Fibroblast of the aortic adventitia (primary cell): Measurements from ENCODE around the gene TUBGCP2. TPM values are rescaled to one million over a fixed set of nuclear protein-coding genes. Genes with fewer than 3 reads are reported as not detected.

ENCODE experiments used
- DNase-seq: peaks from one replicate; pipeline ENCODE4 v3.0.0-alpha.2; 2010; ENCODE audit warnings: low read depth
- H3K4me3 ChIP-seq: 2 replicates; pipeline ENCODE4 v1.5.1; 2011; ENCODE audit warnings: low read depth, mild to moderate bottlenecking, control low read depth, low read length, moderate library complexity
- total RNA-seq: library from RNA; depleted of rRNA; stranded (reverse); fragments of >200 nt; gene quantifications from 2 replicates; pipeline ENCODE4 v1.2.3, GENCODE V29; 2012; ENCODE audit warnings: low replicate concordance
- TF ChIP-seq, protein P1 (sequence below): IDR thresholded peaks from 2 replicates; pipeline ENCODE4 v1.5.1; 2011; ENCODE audit warnings: mild to moderate bottlenecking, low read length, control low read depth, inconsistent platforms; ENCODE audit not compliant: insufficient read depth

Gene TUBGCP2
- total RNA-seq, 1 donor = 72.8 TPM

- TF ChIP-seq, protein P1, sequence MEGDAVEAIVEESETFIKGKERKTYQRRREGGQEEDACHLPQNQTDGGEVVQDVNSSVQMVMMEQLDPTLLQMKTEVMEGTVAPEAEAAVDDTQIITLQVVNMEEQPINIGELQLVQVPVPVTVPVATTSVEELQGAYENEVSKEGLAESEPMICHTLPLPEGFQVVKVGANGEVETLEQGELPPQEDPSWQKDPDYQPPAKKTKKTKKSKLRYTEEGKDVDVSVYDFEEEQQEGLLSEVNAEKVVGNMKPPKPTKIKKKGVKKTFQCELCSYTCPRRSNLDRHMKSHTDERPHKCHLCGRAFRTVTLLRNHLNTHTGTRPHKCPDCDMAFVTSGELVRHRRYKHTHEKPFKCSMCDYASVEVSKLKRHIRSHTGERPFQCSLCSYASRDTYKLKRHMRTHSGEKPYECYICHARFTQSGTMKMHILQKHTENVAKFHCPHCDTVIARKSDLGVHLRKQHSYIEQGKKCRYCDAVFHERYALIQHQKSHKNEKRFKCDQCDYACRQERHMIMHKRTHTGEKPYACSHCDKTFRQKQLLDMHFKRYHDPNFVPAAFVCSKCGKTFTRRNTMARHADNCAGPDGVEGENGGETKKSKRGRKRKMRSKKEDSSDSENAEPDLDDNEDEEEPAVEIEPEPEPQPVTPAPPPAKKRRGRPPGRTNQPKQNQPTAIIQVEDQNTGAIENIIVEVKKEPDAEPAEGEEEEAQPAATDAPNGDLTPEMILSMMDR = no peak
- H3K4me3 ChIP-seq = no peak overlapping the region
- DNase-seq = no peak
Measured at GRCh38 chr10:133251388-133252222, 57.1 kb downstream of the TUBGCP2 start.

GRCh38 chr10:133249975-133250754 is 58.5 kb downstream of the TUBGCP2 start:
- TF ChIP-seq, protein P1 = no peak
- DNase-seq = no peak
- no peak overlapping the region for H3K4me3 ChIP-seq

DNA sequence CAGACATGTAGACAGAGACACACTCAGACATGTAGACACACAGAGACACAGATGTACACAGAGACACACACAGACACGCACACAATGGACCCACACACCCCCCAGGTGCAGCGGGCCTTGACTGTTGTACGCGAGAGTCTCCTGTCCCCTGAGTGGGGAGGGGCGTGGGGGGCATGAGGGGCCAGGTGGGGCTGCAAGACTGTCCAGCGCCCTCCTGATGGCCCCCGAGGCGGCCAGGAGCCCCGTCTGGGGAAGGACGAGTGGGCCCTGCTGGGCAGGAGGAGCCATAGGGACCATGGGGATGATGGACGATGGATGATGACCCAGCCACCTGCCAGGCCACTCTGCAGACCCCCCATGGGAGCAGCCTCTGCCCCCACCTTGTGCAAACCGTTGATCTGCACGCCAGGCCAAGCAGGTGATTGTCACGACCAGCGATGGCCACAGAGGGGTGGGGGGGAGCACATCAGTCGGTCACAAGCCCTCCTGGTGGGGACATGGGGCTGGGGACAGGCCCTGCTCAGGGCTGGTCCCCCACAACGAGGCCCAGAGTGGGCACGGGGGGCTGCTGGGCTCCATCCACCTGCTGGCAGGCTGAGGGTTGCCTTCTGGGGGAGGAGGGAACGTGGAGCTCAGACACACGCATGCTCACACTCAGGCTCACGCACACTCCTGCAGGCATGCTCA is 59.4 kb downstream of the TUBGCP2 start:
- no peak for DNase-seq
- H3K4me3 ChIP-seq = no peak overlapping the region
- TF ChIP-seq, protein P1 = no peak

DNA sequence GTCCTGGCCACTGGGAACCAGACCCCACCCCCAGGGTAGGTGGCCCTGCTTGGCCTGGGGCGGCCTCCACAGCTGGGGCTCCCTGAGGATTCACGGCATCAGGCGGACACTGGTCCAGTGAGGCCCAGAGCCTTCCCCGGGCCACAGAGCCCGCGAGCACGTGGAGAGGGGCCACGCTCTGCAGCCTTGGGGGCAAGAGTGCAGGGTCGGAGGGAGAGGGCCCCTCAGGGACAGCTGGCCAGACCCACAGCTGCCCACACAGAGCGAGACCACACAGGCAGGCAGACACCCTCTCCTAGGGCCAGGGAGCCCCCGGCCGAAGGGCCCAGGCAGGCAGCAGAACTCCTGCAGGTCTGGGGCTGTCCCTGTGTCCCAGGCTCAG is 60.3 kb downstream of the TUBGCP2 start:
- no peak overlapping the region for H3K4me3 ChIP-seq
- no peak for DNase-seq
- TF ChIP-seq, protein P1 = no peak

DNA sequence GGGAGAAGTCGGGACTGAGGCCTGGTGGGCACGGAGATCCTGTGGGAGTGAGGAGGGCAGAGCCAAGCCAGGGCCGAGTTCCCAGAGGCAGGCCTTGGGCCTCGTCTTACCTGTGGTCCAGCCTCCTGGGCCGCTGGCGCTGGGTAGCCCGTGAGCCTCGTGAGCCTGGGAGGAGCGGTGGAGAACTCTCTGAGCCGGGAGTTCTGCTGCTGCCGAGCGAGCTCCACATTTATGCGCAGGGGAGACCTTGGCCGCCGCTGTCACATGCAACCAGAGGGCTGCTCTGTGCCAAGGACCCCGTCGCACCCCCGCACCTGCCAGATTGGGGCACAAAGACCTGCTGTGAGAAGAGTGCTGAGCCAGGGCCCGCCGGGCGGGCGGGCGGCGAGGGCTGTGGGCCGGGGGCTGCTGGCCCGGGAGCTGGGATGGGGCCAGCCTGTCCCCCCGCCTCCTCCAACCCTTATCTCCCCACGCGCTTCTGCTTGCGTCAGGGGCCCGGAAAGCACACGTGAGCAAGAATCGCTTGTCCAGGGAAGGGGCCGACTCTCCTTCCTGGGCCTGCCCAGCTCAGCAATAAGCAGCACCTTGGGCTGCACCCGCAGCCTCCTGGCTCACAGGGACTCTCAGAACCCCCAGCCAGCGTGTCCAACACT is 60.9 kb downstream of the TUBGCP2 start:
- no peak overlapping the region for H3K4me3 ChIP-seq
- no peak for DNase-seq
- TF ChIP-seq, protein P1 = no peak

GRCh38 chr10:133246236-133246626 is 62.4 kb downstream of the TUBGCP2 start:
- TF ChIP-seq, protein P1 = no peak
- no peak for DNase-seq
- H3K4me3 ChIP-seq = no peak overlapping the region
